GM21367 (cell line): ENCODE results near the gene ABHD11.
"Not testable (repeated sequence)": the region's sequence is repeated elsewhere in the genome, so short reads cannot be mapped to it uniquely, and the experiment has no call there.

Experiments used
- ATAC-seq: cut with Tn5 transposase; IDR thresholded peaks from one replicate; pipeline ENCODE4 v1.9.1; 2021; ENCODE audit not compliant: unreplicated experiment

ABHD11 gene, protein sequence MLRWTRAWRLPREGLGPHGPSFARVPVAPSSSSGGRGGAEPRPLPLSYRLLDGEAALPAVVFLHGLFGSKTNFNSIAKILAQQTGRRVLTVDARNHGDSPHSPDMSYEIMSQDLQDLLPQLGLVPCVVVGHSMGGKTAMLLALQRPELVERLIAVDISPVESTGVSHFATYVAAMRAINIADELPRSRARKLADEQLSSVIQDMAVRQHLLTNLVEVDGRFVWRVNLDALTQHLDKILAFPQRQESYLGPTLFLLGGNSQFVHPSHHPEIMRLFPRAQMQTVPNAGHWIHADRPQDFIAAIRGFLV

DNA sequence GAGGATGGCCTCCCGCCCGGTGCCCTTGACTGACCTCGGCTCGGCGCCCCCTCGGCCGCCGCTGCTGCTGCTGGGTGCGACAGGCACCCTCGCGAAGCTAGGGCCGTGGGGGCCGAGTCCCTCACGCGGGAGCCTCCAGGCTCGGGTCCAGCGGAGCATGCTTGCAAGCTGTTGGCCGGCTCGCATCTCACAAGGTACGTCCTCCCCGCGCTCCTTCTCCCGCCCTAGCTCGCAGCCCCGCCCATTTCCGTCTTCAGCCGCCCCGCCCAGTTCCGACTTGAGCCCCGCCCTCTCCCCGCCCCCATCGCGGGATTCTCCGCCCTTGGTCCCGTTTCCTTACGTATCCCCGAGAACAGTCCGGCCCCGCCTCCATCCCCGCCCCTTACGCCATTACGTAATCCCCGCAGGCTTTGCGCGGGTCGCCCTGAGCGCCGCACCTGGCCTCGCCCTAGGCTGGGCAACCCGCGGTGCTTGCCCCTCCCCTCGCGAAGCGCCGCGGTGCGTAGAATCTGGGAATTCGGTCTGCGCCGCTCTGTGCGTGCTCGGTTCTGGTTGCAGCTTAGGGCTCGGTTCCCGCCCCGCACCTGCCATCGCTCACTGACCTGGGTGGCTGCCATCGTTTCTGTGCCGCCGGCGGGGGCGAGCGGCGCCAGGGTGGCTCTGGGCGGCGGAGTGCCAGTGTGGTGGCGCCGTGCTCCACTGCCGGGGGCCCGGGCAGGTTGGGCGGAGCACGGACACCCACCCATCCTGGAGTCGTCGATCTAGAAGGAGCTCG lies at the start of gene ABHD11:
TSS of gene ABHD11 (minus strand) at position 191 of the 775 bp plus-strand sequence. CDS start at position 159, 32 bp downstream.
- ATAC-seq = peak; percentile 83

DNA sequence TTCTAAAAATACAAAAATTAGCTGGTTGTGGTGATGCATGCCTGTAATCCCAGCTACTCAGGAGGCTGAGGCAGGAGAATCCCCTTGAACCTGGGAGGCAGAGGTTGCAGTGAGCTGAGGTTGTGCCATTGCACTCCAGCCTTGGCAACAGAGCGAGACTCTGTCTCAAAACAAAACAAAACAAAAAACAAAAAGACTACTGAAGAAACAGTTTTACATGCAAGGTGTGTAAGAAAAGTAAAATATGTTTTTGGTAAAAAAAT lies 49.1 kb upstream of the ABHD11 start:
- ATAC-seq = not testable (repeated sequence)

DNA sequence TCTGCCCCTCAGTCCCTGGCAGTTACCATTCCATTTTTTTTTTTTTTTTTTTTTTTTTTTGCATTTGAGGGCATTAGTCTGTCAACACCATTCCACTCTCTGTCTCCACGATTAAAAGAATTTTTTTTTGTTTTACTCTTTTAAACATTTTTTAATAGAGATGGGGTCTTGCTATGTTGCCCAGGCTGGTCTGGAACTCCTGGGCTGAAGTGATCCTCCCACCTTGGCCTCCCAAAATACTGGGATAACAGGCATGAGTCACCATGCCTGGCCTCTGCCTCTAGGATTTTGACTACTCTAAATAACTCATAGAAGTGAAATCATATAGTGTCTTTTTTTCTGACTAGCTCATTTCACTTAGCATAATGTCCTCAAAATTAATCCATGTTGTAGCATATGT lies 48.0 kb upstream of the ABHD11 start:
- ATAC-seq = no peak

DNA sequence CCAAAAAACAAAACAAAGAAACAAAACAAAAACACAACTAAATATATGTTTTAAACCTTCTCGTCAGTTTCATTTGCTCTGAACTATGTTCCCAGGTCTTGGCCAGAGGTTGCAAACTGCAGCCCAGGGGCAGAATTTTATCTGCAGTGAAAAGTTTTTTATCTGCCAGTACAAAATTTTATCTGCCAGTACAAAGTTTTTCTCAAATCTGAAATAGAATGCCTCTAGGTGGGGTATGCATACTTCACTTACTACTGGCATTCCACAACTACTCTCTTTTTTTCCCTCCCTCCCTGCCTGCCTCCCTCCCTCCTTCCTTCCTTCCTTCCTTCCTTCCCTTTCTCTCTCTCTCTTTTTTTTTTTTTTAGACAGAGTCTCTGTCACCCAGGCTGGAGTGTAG lies 40.9 kb upstream of the ABHD11 start:
- no peak for ATAC-seq

DNA sequence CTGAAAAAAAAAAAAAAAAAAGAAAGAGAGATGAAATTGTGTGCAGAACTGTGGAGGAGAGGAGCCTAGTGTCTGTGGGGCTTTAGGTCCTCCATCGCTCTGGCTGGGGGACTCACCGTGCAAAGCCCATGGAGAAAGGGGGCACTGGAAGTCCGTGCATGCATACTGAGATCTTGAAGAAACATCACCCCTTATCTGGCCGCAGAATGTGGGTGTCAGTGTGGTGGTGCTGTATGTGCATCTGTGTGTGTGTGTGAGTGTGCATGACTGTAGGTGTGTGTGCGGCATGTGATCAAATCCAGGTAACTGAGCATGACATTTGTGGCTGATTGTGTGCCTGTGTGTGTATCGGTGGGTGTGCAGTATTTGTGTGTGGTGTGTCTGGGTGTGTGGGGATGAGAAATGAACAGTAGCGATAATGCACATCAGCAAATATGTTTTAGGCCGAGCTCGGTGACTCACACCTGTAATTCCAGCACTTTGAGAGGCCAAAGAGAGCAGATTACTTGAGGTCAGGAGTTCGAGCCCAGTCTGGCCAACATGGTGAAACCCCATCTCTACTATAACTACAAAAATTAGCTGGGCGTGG lies 40.3 kb upstream of the ABHD11 start:
- no peak for ATAC-seq

DNA sequence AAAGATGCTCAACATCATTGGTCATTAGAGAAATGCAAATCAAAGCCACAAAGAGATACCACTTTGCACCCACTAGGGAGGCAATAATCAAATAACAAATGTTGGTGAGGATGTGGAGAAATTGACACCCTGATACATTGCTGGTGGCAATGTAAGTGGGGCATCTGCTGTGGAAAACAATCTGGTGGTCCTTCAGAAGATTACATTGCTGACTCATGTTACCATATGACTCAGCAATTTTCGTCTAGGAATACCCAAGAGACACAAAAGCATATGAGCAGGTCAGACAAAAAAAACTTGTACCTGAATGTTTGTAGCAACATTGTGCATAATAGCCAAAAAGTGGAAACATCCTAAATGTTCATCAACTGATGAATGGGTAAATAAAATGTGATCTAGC lies 36.3 kb upstream of the ABHD11 start:
- ATAC-seq = no peak

DNA sequence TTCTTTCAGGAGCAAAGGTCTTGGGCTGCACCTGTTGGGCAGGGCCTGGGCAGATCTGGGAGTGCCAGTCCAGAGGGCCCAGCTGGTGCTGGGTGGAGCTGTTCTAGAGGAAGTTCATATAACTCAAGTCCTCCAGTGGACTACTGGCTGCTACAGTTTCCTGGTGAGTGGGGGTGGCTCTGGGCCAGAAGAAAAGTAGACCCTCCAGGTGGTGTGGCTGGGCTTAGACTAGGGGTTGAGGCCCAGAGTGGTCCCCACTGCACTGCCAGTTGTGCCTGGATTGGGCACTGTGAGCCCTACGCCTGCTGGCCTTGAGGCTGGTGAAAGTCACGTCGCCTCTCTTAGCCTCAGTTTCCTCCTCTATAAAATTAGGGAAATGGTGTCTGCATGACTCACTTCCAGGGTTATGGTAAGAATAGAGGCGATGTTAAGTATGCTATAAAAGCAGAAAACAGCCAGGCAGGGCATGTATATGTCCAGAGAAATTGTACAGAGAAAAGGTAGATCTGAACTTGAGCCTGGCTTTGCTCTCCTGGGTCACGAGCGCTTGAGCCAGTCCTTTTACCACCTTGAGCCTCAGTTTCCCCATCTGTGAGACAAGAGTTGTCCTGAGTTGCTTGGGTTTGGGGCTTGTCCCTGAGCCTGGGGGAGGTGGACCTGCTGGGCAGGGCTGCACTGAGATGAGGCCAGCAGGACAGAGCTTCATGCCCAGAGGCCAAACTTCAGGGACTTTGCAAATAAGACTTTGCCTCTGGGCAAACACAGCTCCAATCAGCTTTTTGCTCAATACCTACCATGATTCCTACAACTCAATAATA lies 35.3 kb upstream of the ABHD11 start:
- no peak for ATAC-seq

DNA sequence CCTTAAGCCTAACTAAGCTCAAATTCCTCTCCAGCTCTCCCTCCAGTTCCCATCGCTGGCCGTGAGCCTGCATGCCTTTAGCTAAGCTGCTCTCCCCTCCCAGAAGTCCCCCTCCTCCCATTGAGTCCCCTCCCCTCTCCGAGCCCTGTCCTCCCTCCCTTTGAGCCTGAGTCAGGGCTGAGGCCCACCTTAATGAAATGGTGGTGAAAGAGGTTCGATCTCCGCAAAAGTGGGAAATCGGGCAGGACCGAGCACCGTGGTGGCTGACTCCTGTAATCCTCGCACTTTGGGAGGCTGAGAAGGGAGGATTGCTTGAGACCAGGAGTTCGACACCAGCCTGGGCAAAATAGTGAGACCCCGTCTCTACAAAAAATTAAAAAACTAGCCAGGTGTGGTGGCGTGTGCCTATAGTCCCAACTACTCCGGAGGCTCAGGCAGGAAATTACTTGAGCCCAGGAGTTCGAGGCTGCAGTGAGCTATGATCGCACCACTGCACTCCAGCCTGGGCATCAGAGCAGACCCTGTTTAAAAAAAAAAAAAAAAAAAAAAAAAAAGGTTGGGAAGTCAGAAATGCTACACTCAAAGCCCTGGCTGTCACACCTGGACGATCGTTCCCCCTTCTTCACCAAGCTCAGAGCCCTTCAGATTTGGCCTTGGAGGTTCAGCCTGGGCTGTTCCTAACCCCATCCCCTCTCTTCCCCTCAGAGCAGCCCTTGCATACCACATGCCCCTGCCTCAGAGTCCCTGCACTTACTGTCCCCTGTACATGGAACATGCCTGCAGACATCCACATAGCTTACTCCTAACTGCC lies 32.5 kb upstream of the ABHD11 start:
- ATAC-seq = no peak

DNA sequence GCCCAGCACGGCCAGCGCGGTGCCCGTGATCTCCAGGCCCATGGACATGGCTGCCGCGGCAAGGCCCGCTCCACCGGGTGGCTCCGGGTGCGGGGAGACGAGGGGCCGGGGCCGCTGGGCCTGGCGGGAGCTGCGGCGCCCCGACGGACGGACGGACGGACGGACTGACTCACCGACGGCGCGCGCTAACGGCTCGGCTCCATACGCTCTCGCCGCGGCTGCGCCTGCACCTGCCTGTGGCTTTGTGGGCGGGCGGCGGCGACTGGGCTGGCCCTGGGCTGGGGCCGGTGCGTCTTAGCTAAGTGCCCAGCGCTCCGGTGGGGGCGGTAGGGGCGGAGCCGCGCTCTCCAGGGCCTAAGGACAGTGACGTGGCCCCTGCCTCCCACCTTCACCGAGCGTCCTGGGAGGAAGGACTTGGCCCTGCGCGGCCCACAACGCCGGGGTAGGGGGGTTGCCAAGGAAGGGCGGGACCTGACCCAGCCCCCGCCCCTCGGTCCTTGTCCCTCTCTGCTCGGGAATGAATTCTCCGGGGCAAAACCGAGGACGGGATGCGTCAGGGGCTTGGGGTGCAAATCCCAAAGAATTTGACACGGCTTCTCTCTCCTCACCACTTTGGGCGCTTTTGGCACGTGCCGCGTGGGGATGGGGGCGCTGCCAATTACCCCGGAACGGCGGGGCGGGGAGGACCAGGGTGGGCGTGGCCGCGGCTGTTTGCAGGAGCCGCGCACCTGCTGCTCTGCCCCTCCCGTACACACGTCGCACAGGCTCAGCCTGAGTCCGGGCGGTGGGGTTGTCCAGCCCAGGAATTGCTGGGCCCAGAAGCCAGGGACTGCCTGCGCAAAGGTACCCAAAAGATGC lies 31.6 kb upstream of the ABHD11 start, which contains the start of gene CLDN3:
TSS of gene CLDN3 (minus strand) at position 269 of the 858 bp plus-strand sequence. CDS start at position 48, 221 bp downstream.
- no peak for ATAC-seq

DNA sequence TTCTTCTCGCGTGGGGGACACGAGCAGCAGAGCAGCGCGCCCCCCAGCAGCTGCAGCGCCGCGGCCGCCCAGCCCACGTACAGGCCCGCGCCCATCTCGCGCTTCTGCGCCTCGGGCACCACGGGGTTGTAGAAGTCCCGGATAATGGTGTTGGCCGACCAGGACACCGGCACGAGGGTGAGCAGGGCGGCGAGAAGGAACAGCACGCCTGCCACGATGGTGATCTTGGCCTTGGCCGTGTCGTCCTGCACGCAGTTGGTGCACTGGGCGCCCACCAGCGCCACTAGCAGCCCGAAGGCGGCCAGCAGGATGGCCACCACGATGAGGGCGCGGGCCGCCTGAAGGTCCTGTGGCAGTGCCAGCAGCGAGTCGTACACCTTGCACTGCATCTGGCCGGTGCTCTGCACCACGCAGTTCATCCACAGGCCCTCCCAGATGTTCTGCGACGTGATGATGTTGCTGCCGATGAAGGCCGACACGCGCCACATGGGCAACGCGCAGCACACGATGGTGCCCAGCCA lies 30.9 kb upstream of the ABHD11 start:
- ATAC-seq = no peak

DNA sequence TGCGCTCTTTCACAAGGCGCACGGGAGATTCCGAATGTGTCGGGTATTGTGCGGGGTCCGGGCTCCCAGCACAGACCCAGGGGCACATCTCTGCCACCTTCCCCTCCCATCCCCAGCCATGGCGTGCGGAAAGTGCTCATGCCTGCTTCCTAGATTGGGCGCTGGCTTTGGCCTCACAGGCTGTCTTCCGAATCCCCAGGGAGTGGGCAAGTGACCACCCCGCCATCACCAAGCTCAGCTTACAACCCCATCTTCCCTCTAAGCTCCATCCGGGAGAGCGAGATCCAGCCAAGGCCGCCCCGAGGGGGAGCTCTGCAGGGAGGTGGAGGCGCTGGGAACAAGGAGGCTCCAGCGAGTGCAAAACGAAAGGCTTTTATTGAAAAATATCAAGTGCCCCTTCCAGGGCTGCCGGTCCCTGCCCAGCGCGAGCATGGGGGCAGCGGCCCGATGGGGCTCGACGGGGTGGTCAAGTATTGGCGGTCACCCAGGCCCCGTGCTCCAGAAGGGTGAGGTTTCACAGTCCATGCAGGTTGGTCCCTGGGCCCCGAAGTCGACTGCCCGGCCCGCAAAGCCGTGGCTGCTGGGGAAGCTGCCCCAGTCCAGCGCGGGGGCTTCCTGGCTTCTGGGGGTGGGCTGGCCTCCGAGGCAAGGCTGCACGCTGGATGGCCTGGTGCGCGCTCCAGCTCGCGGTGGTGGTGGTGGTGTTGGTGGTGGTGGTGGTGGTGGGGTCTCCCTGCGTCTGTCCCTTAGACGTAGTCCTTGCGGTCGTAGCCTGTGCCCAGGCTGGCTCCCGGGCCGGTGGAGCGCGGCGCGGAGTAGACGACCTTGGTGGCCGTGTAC lies 30.3 kb upstream of the ABHD11 start:
- no peak for ATAC-seq

DNA sequence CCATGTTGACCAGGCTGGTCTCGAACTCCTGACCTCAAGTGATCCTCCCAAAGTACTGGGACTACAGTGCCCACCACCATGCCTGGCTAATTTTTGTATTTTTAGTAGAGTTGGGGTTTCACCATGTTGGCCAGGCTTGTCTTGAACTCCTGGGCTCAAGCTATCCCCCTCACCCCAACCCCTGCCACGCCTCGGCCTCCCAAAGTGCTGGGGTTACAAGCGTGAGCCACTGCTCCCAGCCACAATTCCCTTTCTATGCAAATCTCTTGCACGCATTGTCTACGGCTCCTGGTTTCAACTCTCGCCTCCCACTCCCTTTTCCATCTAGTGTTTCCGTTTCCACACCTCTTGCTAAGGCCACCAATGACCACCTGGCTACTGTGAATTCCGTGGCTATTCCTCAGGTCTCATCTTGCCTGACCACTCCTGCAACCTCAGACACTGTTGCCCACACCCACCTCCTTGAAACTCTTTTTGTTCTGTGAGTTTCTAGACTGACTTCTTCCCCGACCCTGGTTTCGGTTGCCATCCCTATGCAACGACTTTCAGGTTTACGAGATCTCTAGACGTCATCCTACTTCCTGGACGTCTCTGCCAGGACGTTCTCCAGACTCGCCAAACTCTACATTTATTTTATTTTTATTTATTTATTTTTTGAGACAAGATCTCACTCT lies 28.1 kb upstream of the ABHD11 start:
- no peak for ATAC-seq

DNA sequence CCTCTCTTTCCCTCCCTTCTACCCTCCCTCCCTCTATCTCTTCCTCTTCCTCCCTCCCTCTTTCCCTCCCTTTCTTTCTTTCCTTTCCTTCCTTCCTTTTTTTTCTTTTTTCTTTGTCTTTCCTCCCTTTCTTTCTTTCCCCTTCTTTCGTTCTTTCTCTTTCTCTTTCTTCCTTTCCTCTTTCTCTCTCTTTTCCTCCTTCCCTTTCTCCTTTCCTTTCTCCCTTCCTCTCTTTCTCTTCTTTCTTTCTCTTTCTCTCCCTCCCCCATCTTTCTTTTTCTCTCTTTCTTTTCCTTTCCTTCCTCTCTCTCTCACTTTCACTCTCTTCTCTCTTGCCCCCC lies 24.0 kb upstream of the ABHD11 start:
- ATAC-seq = no peak

DNA sequence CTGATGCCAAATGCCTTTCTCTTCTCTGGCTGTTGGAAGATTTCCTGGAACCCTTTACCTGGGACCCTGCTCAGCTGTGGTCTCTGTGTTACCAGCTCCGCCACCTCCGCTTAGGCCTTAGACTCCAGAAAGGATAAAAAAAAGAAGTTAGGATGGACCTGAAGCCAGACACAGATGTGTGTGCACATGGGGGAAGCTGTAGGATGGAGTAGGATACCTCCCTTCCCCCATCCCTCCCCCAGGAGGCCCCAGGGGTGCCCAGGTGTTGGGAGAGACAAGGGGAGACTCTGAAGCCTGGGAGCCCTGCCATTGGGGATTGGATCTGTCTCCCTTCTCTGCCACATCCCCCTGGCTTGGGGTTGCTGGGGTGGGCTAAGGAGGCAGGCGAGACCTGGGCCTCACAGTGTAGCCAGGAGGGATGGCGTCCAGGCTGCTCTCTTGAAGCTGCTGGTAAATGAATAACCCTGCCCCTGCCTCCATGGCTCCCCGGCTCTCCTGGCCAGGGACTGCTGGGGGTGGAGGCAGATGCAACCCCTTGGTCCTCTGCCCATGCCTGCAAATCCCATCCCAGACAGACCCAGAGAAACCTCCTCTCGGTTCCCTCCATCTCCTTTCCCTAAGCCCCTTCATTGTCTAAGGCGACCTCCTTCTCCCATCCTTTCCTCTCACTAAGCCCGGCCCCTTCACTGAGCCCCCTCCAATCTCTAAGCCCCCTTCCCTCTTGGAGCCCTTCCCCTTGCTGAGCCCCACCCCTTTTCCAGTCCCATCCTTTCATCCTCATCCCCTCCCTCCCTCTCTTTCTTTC lies 23.5 kb upstream of the ABHD11 start:
- no peak for ATAC-seq

DNA sequence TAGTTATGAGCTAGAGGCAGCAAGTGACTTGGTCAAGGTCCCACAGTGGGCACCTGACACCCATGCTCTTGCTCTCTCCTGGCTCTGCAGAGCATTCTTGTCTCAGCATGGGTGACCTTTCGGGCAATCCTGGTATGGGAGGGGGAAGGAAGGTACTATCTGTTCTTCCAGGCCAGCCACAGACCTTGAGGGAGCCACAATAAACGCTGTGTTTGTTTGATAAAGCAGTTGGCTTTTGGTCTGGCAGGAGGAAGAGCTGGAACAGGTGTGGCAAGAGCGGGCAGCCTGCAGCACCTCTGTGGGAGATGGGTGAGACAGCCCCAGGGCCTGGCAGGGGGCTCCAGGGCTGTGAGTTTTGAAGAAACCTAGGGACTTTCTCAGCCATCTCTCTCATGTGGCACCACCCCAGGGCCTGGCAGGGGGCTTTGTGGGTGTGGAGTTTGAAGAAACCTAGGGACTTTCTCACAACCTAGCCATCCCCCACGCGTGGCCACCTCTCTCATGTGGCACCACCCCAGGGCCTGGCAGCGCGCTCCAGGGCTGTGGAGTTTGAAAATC lies 20.1 kb upstream of the ABHD11 start:
- ATAC-seq = no peak

DNA sequence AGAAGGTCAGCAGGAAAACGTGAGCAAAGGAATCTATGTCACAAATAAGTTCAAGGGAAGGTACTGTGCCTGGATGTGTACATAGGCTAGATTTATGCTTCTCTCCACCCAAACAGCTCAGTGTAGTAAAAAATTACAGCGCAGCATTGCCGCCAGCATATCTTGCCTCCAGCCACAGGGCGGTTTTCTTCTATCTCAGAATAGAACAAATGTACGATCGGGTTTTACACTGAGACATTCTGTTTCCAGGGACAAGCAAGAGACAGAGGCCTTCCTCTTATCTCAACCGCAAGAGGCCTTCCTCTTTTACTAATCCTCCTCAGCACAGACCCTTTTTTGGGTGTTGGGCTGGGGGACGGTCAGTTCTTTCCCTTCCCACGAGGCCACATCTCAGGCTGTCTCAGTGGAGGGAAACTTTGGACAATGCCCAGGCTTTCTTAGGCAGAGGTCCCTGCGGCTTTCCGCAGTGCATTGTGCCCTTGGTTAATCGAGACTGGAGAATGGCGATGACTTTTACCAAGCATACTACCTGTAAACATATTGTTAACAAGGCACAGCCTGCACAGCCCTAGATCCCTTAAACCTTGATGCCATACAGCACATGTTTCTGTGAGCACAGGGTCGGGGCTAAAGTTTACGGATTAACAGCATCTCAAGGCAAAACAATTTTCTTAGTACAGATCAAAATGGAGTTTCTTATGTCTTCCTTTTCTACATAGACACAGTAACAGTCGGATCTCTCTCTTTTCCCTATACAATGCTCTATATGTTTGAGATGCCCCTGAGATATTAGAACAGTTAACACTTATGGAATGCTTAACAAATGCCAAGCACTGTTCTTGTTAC lies 11.6 kb upstream of the ABHD11 start:
- ATAC-seq = no peak
